ENCODE results near the gene SLIT1.

The SLIT1 gene

GRCh38 chr10:97031459-97031858, 154.3 kb downstream of the SLIT1 start:
- Histone ChIP-seq H3K4me3 (ENCODE audit: low read depth, low read length) (no peak overlapping the region), H3K36me3 (replicated peaks) (no peaks in the 10 kb centered on the region), H3K27ac (no peak overlapping the region), H3K27me3 (replicated peaks) (no peaks in the 10 kb centered on the region)
- in situ Hi-C loops (cut with HindIII; ENCODE audit: low pct_ligation_motif_present, low sequenced_read_pairs) = no loop called here
- DNase-seq = no peak
- TF ChIP-seq CTCF (IDR thresholded peaks at IDR 0.05; ENCODE audit: low read depth, low read length, missing control alignments) = no peak

GRCh38 chr10:97030894-97031293, 154.9 kb downstream of the SLIT1 start:
- H3K36me3 ChIP-seq (replicated peaks) = no peaks in the 10 kb centered on the region
- in situ Hi-C loops (cut with HindIII; ENCODE audit: low pct_ligation_motif_present, low sequenced_read_pairs) = no loop called here
- H3K27ac ChIP-seq = no peak overlapping the region
- no peak for DNase-seq
- no peak overlapping the region for H3K4me3 ChIP-seq (ENCODE audit: low read depth, low read length)
- H3K27me3 ChIP-seq (replicated peaks) = no peaks in the 10 kb centered on the region
- no peak for TF ChIP-seq CTCF (IDR thresholded peaks at IDR 0.05; ENCODE audit: low read depth, low read length, missing control alignments)

GRCh38 chr10:97029271-97029670, 156.5 kb downstream of the SLIT1 start:
- Histone ChIP-seq H3K27me3 (replicated peaks) (no peaks in the 10 kb centered on the region), H3K27ac (no peak overlapping the region), H3K36me3 (replicated peaks) (no peaks in the 10 kb centered on the region), H3K4me3 (ENCODE audit: low read depth, low read length) (no peak overlapping the region)
- TF ChIP-seq CTCF (IDR thresholded peaks at IDR 0.05; ENCODE audit: low read depth, low read length, missing control alignments) = no peak
- in situ Hi-C loops (cut with HindIII; ENCODE audit: low pct_ligation_motif_present, low sequenced_read_pairs) = no loop called here
- DNase-seq = no peak

GRCh38 chr10:97028832-97029178, 157.0 kb downstream of the SLIT1 start:
- no peaks in the 10 kb centered on the region for H3K27me3 ChIP-seq (replicated peaks)
- in situ Hi-C loops (cut with HindIII; ENCODE audit: low pct_ligation_motif_present, low sequenced_read_pairs) = no loop called here
- TF ChIP-seq CTCF (IDR thresholded peaks at IDR 0.05; ENCODE audit: low read depth, low read length, missing control alignments) = no peak
- no peaks in the 10 kb centered on the region for H3K36me3 ChIP-seq (replicated peaks)
- no peak for DNase-seq
- H3K27ac ChIP-seq = no peak overlapping the region
- no peak overlapping the region for H3K4me3 ChIP-seq (ENCODE audit: low read depth, low read length)

GRCh38 chr10:97028126-97028831, 157.5 kb downstream of the SLIT1 start:
- DNase-seq = peak; percentile 66
- Histone ChIP-seq H3K4me3 (ENCODE audit: low read depth, low read length) (no peak overlapping the region), H3K27me3 (replicated peaks) (no peaks in the 10 kb centered on the region), H3K36me3 (replicated peaks) (no peaks in the 10 kb centered on the region), H3K27ac (no peak overlapping the region)
- TF ChIP-seq CTCF (IDR thresholded peaks at IDR 0.05; ENCODE audit: low read depth, low read length, missing control alignments) = no peak
- in situ Hi-C loops (cut with HindIII; ENCODE audit: low pct_ligation_motif_present, low sequenced_read_pairs) = no loop called here

All from brain microvascular endothelial cell (primary cell).